IMR-90 (cell line): ENCODE data around the gene CLEC2B. TPM values are rescaled to one million over a fixed set of nuclear protein-coding genes. Genes with fewer than 3 reads are reported as not detected.

Experiments
- ATAC-seq: fragments of 200-7000 bp; cut with Tn5 transposase; 2 replicates; pipeline ENCODE4 v1.9.1; 2020; ENCODE audit warnings: low read depth, mild to moderate bottlenecking, moderate library complexity
- BruUV-seq: library from RNA; stranded (reverse); fragments of 400-500 nt; replicated peaks from 2 replicates; lab custom pipeline; 2021; lab: Mats Ljungman, UMichigan
- CTCF ChIA-PET: fragments of 300-600 bp; formaldehyde crosslinking; extraction: SDS; loops from one replicate; lab custom pipeline; 2021; ENCODE audit warnings: antibody characterized with exemption; lab: Yijun Ruan, JAX
- POLR2A ChIA-PET: fragments of 300-600 bp; sonication (Branson Sonifier 250); formaldehyde crosslinking; loops from one replicate; lab custom pipeline; 2022; ENCODE audit warnings: antibody characterized with exemption; ENCODE audit not compliant: unreplicated experiment; lab: Charles Lee
- DNase-seq: peaks from one replicate; pipeline ENCODE4 v3.0.0; 2013
- H2AFZ ChIP-seq: replicated peaks from 2 replicates; pipeline ENCODE3; 2013; ENCODE audit warnings: low read length, mild to moderate bottlenecking; ENCODE audit not compliant: poor library complexity
- H2AK5ac ChIP-seq: 2 replicates; pipeline ENCODE4 v1.6.1; 2013; ENCODE audit warnings: low read depth, low read length, inconsistent platforms
- H2AK9ac ChIP-seq: replicated peaks from 2 replicates; pipeline ENCODE3; 2013; ENCODE audit warnings: mild to moderate bottlenecking, low read depth, low read length, moderate library complexity; ENCODE audit not compliant: poor library complexity
- H2BK120ac ChIP-seq: 2 replicates; pipeline ENCODE4 v1.6.1; 2013; ENCODE audit warnings: low read depth, low read length, inconsistent platforms
- H2BK15ac ChIP-seq: 3 replicates; pipeline ENCODE4 v1.6.1; 2013; ENCODE audit warnings: low read depth, low read length, inconsistent platforms
- H2BK20ac ChIP-seq: 2 replicates; pipeline ENCODE4 v1.6.1; 2013; ENCODE audit warnings: low read depth, mild to moderate bottlenecking, inconsistent platforms, low read length, moderate library complexity
- H2BK5ac ChIP-seq: 2 replicates; pipeline ENCODE4 v1.6.1; 2013; ENCODE audit warnings: mild to moderate bottlenecking, low read depth, low read length, inconsistent platforms; ENCODE audit not compliant: poor library complexity, severe bottlenecking
- H3K14ac ChIP-seq: replicated peaks from 2 replicates; pipeline ENCODE4 v1.6.1; 2013; ENCODE audit warnings: low read depth, low read length, inconsistent platforms
- H3K18ac ChIP-seq: 2 replicates; pipeline ENCODE4 v1.6.1; 2013; ENCODE audit warnings: low read depth, low read length, control low read depth
- H3K23ac ChIP-seq: 2 replicates; pipeline ENCODE4 v1.6.1; 2013; ENCODE audit warnings: low read depth, low read length, inconsistent platforms
- H3K27ac ChIP-seq: 2 replicates; pipeline ENCODE4 v1.5.1; 2013; ENCODE audit warnings: mild to moderate bottlenecking, control low read depth, low read length; ENCODE audit not compliant: insufficient read depth
- H3K27me3 ChIP-seq: 2 replicates; pipeline ENCODE4 v1.6.1; 2013; ENCODE audit warnings: low read length; ENCODE audit not compliant: control insufficient read depth, insufficient read depth
- H3K36me3 ChIP-seq: 2 replicates; pipeline ENCODE4 v1.6.1; 2013; ENCODE audit warnings: low read length, mixed read lengths; ENCODE audit not compliant: control insufficient read depth, insufficient read depth
- H3K4ac ChIP-seq: 2 replicates; pipeline ENCODE4 v1.6.1; 2013; ENCODE audit warnings: low read depth, low read length, inconsistent platforms
- H3K4me1 ChIP-seq: 2 replicates; pipeline ENCODE4 v1.6.1; 2013; ENCODE audit warnings: low read length, mixed read lengths; ENCODE audit not compliant: control insufficient read depth, insufficient read depth
- H3K4me2 ChIP-seq: 2 replicates; pipeline ENCODE4 v1.6.1; 2013; ENCODE audit warnings: low read depth, mild to moderate bottlenecking, control low read depth, low read length, moderate library complexity
- H3K4me3 ChIP-seq: 2 replicates; pipeline ENCODE4 v1.5.1; 2013; ENCODE audit warnings: low read depth, mild to moderate bottlenecking, control low read depth, low read length, moderate library complexity; ENCODE audit not compliant: insufficient read depth
- H3K56ac ChIP-seq: 2 replicates; pipeline ENCODE4 v1.6.1; 2013; ENCODE audit warnings: low read length, inconsistent platforms; ENCODE audit not compliant: insufficient read depth; ENCODE audit errors: extremely low read depth
- H3K79me1 ChIP-seq, 2 experiments: 2 replicates each; pipeline ENCODE4 v1.6.1; 2013; ENCODE audit warnings: low read length in 2 of 2, inconsistent platforms in 1 of 2, low read depth in 1 of 2
- H3K9ac ChIP-seq: 2 replicates; pipeline ENCODE4 v1.6.1; 2013; ENCODE audit warnings: low read depth, low read length, control low read depth
- H3K9me1 ChIP-seq: 2 replicates; pipeline ENCODE4 v1.6.1; 2013; ENCODE audit warnings: low read length, inconsistent platforms; ENCODE audit not compliant: insufficient read depth
- H3K9me3 ChIP-seq: 2 replicates; pipeline ENCODE4 v1.6.1; 2013; ENCODE audit warnings: low read length; ENCODE audit not compliant: control insufficient read depth, insufficient read depth
- H4K20me1 ChIP-seq: 2 replicates; pipeline ENCODE4 v1.6.1; 2013; ENCODE audit warnings: low read length, inconsistent platforms; ENCODE audit not compliant: insufficient read depth
- H4K5ac ChIP-seq: 2 replicates; pipeline ENCODE4 v1.6.1; 2013; ENCODE audit warnings: mild to moderate bottlenecking, low read depth, low read length, control low read depth
- H4K8ac ChIP-seq, 2 experiments: 2 replicates each; pipeline ENCODE4 v1.6.1; 2013; ENCODE audit warnings: low read depth in 2 of 2, low read length in 2 of 2, control low read depth in 1 of 2, inconsistent platforms in 1 of 2
- H4K91ac ChIP-seq: 2 replicates; pipeline ENCODE4 v1.6.1; 2013; ENCODE audit warnings: low read depth, low read length, inconsistent platforms; ENCODE audit not compliant: insufficient read depth
- CEBPB ChIP-seq: IDR thresholded peaks from 2 replicates; pipeline ENCODE4 v1.6.1; 2012; ENCODE audit warnings: low read depth, low read length, improper control_type of control experiment
- CHD1 ChIP-seq: IDR thresholded peaks from 2 replicates; pipeline ENCODE4 v1.6.1; 2012; ENCODE audit warnings: low read depth, low read length, improper control_type of control experiment
- FOS ChIP-seq: fragments of 150-350 bp; IDR thresholded peaks from 2 replicates; pipeline ENCODE4 v1.6.1; 2016; ENCODE audit warnings: low read depth, low read length
- MAFK ChIP-seq: IDR thresholded peaks from 2 replicates; pipeline ENCODE4 v1.6.1; 2012; ENCODE audit warnings: low read depth, low read length, improper control_type of control experiment
- MAZ ChIP-seq: IDR thresholded peaks from 2 replicates; pipeline ENCODE4 v1.6.1; 2012; ENCODE audit warnings: low read depth, mild to moderate bottlenecking, low read length, improper control_type of control experiment, moderate library complexity, borderline replicate concordance
- NFE2L2 ChIP-seq: fragments of 150-350 bp; IDR thresholded peaks from 2 replicates; pipeline ENCODE4 v1.6.1; 2016; ENCODE audit warnings: low read depth, mild to moderate bottlenecking, low read length
- RFX5 ChIP-seq: IDR thresholded peaks from 2 replicates; pipeline ENCODE4 v1.8.0; 2012; ENCODE audit warnings: low read depth, mild to moderate bottlenecking, low read length, moderate library complexity
- WGBS, 2 experiments: methylation state at CpG; one replicate each; pipeline versions ENCODE4 v1.1.5 to v1.1.7; 2013; ENCODE audit warnings: missing lambda C conversion rate in 2 of 2; ENCODE audit not compliant: insufficient read length in 1 of 2; ENCODE audit errors: extremely low coverage in 2 of 2; 5-methylcytosine and 5-hydroxymethylcytosine counted together
- dilution Hi-C: fragments of 300-500 bp; cut with HindIII; formaldehyde crosslinking; loops from one replicate; pipeline ENCODE4 v1.14.3; 2018; ENCODE audit warnings: low sequenced_read_pairs; ENCODE audit not compliant: unreplicated experiment
- in situ Hi-C: fragments of 300-500 bp; cut with MboI; formaldehyde crosslinking; loops from 3 replicates; pipeline ENCODE4 v1.14.3; 2019; ENCODE audit warnings: low sequenced_read_pairs, inconsistent platforms, mixed read lengths
- intact Hi-C: fragments of 100-400 bp; cut with micrococcal nuclease; formaldehyde crosslinking; loops from 2 replicates; pipeline ENCODE4 v1.10.0; 2022
- polyA plus RNA-seq, 3 experiments: library from polyadenylated mRNA; depleted of rRNA; stranded (reverse); fragments of >200 nt; gene quantifications; 2 replicates each; pipeline ENCODE4 v1.2.3, GENCODE V29; 2012; ENCODE audit warnings: low replicate concordance in 1 of 3
- total RNA-seq: library from RNA; depleted of rRNA; stranded (reverse); fragments of >200 nt; gene quantifications from 2 replicates; pipeline ENCODE4 v1.2.3, GENCODE V29; 2012
- TF ChIP-seq, protein P1 (sequence below): conservative IDR thresholded peaks from 2 replicates; pipeline ENCODE4 v1.5.1; 2012; ENCODE audit warnings: mild to moderate bottlenecking, low read depth, low read length, improper control_type of control experiment

The CLEC2B gene
- total and polyA plus RNA-seq, 2 of the 4 experiments (the other 2 are of a cell fraction), result 0.18 to 0.31 TPM

DNA sequence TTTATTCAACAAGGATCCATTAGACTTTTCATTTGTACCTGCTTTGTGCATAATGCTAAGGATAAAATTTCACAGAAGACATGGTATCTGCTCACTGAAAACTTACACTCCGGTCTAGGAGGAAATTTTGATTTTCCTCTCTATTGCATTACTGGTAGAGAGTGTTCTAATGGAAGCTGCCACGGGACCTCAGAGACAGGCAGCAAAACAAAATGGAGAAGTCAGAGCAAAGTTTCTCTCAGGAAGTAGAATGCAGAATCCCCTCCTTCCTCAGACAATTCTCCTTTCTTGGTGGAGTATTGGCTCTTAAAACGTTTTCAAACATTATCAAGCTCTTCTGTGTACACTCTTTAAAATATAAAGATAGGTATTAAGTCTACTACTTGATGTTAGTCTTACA lies 12.3 kb downstream of the CLEC2B start:
- no peak overlapping the region for H2BK15ac ChIP-seq
- WGBS, 2 experiments, result no CpG with 5 or more reads among the region's 3 CpGs
- H3K9ac ChIP-seq, result no peak overlapping the region
- H2BK5ac ChIP-seq, result no peak overlapping the region
- H3K27ac ChIP-seq, result no peak overlapping the region
- H2AFZ ChIP-seq, result no peak overlapping the region
- ATAC-seq (no peak), DNase-seq (no peak)
- no peak overlapping the region for H3K4me2 ChIP-seq
- H2BK20ac ChIP-seq, result no peak overlapping the region
- no peak overlapping the region for H4K5ac ChIP-seq
- intact Hi-C loops, result no loop called here
- no peak overlapping the region for H3K4me3 ChIP-seq
- H3K56ac ChIP-seq, result no peak overlapping the region
- no TSS peak for BruUV-seq
- no peak overlapping the region for H3K14ac ChIP-seq
- ChIA-PET CTCF (no interaction called here), POLR2A (no interaction called here)
- H2AK5ac ChIP-seq, result no peak overlapping the region
- no peak overlapping the region for H2BK120ac ChIP-seq
- no peak overlapping the region for H3K18ac ChIP-seq
- H3K23ac ChIP-seq, result no peak overlapping the region
- H3K4me1 ChIP-seq, result no peaks in the 10 kb centered on the region
- dilution Hi-C loops, result no loop called here
- no peaks in the 10 kb centered on the region for H4K20me1 ChIP-seq
- in situ Hi-C loops, result no loop called here
- no peak overlapping the region for H4K8ac ChIP-seq
- no peaks in the 10 kb centered on the region for H3K27me3 ChIP-seq
- no peaks in the 10 kb centered on the region for H3K36me3 ChIP-seq
- H3K79me1 ChIP-seq, result no peaks in the 10 kb centered on the region
- H4K91ac ChIP-seq, result no peak overlapping the region
- no peak overlapping the region for H3K4ac ChIP-seq
- no peak overlapping the region for H2AK9ac ChIP-seq
- H3K9me3 ChIP-seq, result no peaks in the 10 kb centered on the region
- no peaks in the 10 kb centered on the region for H3K9me1 ChIP-seq
- TF ChIP-seq, protein P1, sequence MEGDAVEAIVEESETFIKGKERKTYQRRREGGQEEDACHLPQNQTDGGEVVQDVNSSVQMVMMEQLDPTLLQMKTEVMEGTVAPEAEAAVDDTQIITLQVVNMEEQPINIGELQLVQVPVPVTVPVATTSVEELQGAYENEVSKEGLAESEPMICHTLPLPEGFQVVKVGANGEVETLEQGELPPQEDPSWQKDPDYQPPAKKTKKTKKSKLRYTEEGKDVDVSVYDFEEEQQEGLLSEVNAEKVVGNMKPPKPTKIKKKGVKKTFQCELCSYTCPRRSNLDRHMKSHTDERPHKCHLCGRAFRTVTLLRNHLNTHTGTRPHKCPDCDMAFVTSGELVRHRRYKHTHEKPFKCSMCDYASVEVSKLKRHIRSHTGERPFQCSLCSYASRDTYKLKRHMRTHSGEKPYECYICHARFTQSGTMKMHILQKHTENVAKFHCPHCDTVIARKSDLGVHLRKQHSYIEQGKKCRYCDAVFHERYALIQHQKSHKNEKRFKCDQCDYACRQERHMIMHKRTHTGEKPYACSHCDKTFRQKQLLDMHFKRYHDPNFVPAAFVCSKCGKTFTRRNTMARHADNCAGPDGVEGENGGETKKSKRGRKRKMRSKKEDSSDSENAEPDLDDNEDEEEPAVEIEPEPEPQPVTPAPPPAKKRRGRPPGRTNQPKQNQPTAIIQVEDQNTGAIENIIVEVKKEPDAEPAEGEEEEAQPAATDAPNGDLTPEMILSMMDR, result no peak
- TF ChIP-seq MAZ (no peak), RFX5 (no peak), NFE2L2 (no peak), MAFK (no peak), FOS (no peak), CEBPB (no peak), CHD1 (no peak)
